Measurements from ENCODE around the gene CLHC1.
"Not testable (repeated sequence)": the region's sequence is repeated elsewhere in the genome, so short reads cannot be mapped to it uniquely, and the experiment has no call there.

CLHC1 gene

DNA sequence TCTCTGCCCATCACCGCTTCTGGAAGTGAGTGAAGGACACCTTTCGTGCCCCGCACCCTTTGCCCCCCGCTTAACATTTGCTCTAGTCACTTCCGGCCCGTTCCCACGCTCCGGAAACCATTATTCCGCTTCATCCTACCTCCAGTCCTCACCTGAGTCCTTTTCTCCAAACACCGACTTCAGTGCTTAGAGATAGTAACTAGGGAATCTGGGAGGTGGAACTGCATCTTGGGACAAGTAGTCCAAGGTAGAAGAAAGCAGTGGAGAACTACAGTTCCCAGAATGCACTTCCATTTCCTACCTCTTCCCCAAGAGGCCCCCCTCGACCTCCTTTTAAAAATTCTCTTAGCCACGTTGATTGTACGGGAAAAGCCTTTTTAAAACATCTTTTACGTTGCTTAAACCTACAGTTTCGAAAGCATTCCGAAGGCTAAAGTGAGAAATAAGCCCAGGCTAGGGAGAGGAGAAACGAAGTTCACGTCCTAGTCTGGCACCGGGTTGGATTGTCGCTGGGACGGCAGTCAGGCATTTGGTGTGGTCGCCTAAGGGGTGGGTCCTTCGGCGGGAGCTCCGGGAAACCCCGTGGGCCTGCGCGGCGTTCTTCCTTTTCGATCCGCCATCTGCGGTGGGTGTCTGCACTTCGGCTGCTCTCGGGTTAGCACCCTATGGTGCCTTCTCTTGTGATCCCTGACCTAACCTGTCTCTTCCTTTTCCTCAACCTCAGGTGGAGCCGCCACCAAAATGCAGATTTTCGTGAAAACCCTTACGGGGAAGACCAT, at the start of gene CLHC1, which contains the start of gene RPS27A:
CLHC1 (minus strand) TSS at position 210 of the 779 bp plus-strand sequence. CDS start 9,882 bp downstream, outside the sequence.
RPS27A (plus strand) TSS at position 605 of the 779 bp plus-strand sequence; CDS start at position 742, 137 bp downstream.
- peak; percentile 89 to 91 for DNase-seq (ENCODE audit: low read depth in 2 of 2)

DNA sequence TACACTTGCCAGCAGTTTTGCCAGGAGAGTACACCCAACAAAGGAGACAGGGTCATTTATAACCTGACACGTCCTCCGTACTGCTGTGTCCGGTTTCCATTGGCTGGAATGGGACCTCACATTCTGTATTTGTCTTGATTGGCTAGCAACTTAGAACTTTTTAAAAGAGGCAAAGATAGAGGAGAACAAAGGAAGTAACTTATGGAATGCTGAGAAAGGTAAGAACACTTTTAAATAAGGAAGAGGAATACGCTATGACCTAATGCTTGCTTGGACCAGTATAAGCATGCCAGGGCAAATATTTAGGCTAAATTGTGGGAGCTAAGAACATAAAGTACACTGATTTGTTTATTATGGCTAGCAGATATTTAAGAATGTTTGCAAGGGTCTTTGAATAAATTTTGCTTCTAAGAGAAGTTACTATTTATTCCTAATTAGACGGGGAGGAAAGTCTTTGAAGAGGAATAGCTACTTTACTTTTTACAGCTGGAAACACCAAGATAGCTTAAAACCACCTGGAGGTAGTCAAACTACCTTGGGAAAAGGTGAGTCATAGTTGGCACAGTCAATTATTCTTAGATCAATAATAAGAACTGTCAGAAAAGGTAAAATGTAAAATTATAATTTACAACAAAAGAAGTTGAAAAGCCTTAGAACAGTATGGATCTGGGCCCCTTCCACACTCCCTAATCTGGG, 48.9 kb upstream of the CLHC1 start:
- not testable (repeated sequence) for DNase-seq (ENCODE audit: low read depth in 2 of 2)

DNA sequence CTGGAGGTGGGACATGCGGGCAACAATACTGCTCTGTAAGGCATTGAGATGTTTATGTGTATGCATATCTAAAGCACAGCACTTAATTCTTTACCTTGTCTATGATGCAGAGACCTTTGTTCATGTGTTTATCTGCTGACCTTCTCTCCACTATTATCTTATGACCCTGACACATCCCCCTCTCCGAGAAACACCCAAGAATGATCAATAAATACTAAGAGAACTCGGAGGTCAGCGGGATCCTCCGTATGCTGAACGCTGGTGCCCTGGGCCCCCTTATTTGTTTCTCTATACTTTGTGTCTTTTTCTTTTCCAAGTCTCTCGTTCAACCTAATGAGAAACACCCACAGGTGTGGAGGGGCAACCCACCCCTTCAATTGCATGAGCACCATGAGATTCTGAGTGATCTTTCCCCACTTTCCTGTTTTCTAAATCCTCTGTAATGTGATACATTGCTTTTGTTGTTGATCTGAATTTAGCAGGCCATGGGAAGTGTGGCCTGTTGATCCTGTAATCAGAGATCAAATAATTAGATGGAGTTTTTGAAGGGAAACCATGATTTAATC, 47.8 kb upstream of the CLHC1 start:
- not testable (repeated sequence) for DNase-seq (ENCODE audit: low read depth in 2 of 2)

DNA sequence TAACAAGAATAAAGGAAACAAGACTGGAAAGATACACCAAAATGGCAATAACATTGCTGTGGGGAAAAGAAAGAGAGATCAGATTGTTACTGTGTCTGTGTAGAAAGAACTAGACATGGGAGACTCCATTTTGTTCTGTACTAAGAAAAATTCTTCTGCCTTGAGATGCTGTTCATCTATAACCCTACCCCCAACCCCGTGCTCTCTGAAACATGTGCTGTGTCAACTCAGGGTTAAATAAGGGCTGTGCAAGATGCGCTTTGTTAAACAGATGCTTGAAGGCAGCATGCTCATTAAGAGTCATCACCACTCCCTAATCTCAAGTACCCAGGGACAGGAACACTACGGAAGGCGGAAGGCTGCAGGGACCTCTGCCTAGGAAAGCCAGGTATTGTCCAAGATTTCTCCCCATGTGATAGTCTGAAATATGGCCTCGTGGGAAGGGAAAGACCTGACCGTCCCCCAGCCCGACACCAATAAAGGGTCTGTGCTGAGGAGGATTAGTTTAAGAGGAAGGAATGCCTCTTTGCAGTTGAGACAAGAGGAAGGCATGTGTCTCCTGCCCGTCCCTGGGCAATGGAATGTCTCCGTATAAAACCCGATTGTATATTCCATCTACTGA, 47.2 kb upstream of the CLHC1 start:
- DNase-seq (ENCODE audit: low read depth in 2 of 2), result not testable (repeated sequence)

DNA sequence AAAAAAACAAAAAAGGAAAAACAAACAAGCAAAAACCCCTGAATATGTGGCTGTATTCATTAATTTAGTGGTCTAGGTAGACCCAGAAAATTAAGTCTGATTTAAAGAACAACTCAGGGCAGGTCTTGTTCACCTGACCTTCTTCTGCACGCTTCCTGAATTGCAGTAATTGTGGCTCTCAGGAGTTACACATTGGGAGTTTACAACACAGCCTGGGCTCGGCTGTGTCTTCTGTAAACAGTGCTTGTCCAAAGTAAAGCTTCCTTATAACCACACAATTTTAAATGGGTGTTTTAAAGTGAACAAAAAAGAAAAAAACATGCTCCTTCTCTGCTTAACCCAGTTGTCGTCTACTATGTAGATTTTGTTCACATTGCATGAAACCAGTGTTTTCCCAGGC, 45.2 kb upstream of the CLHC1 start:
- DNase-seq (ENCODE audit: low read depth in 2 of 2), result no peak

DNA sequence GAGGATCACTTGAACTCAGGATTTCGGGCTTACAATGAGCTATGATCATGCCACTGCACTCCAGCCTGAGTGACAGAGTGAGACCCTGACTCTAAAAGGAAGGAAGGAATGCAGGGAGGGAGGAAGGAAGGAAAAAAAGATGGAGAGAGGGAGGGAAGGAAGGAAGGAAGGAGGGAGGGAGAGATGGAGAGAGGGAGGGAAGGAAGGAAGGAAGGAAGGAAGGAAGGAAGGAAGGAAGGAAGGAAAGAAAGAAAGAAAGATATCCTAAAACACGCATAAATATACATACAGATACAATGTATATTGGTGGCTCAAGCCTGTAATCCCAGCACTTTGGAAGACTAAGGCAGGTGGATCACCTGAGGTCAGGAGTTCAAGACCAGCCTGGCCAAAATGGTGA, 42.3 kb upstream of the CLHC1 start:
- not testable (repeated sequence) for DNase-seq (ENCODE audit: low read depth in 2 of 2)

DNA sequence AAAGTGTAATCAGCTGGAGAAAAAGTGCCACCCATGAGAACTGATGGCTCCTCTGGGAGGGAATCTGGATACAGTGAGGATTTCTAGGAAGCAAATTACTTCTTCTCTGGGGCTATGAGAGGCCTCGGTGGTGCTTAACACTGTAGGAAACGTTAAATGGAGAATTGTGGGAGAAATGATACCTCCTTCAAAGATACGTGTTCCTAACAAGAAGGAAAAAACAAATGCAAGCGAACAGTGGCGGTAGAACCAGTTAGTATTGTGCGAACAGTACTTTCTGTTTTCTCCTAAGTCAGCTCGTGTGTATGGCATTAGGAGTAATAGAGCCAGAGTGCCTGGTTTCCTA, 37.5 kb upstream of the CLHC1 start:
- DNase-seq (ENCODE audit: low read depth in 2 of 2), result no peak

DNA sequence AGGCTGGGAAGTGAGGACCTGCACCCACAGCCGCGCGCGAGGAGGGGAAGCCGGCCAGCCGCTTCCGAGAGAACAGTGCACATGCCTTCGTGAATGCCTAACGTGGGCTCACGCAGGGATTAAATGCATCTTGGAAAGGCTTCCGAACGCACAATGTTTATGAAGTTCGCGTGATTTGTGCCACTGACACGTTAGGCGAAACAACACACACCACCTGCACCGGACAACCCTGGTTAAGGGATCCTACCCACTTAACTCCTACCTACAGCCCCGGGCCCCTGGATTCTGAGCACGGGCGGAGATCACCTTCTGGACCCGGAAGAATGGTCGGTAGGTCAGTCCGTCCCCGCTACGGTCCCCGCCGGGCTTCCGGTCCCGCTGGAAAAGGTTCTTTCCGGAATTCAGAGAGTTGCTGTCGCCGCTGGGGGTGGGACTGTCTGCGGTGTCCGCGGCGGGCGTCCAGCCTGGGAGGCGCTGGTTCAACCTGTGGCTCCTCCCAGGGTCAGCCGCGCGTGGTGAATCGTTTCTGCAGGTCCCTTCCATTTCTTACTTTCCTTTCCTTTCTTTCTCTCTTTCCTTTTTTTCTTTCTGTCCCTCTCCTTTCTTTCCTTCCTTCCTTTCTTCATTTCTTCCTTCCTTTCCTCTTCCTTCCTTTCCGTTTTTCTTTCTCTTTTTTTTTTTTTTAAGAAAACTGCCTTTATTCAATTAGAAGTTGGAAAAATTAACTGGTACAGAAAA, 37.0 kb upstream of the CLHC1 start, which contains the start of gene MTIF2:
MTIF2 (minus strand) TSS at position 325 of the 738 bp plus-strand sequence. CDS start 5,373 bp downstream, outside the sequence.
- DNase-seq (ENCODE audit: low read depth in 2 of 2), result peak; percentile 87 to 89

DNA sequence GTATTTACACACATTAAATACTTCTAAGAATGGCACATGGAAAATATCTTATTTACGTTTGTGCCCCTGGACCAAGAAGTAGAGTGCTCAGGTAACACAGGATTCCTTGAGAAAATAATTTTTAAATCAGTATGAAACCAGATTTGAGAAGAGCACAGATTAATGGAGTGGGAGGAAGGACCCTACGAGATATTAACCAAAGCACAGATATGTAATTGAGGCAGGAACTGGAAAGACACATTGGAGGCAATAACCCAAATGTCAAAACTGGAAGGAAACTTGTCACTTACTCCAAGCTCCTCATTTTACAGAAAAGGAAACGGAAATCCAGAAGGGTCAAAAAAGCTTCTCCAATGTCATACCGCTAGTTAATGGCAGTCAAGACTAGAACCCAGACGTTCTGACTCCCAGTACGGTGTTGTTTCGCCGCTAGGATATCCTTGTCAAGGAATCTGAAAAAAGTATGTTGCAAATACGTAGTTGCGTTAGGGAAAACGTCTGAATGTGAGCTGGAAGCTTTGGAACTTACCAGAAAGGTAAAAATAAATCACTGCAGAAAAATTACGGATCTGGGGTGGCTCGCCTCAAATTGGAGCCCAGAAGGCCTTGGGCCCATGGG, 36.3 kb upstream of the CLHC1 start:
- DNase-seq (ENCODE audit: low read depth in 2 of 2), result no peak

DNA sequence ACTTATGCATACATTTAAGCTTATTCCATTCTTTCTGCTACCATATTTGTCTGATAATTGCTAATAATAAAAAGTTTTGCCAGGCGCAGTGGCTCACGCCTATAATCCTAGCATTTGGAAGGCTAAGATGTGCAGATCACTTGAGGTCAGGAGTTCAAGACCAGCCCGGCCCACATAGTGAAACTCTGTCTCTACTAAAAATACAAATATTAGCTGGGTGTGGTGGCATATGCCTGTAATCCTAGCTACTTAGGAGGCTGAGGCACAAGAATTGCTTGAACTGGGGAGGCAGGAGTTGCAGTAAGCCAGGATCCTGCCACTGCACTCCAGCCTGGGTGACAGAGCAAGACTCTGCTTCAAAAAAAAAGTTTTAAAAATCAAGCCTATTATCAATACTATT, 27.5 kb upstream of the CLHC1 start:
- DNase-seq (ENCODE audit: low read depth in 2 of 2), result not testable (repeated sequence)

DNA sequence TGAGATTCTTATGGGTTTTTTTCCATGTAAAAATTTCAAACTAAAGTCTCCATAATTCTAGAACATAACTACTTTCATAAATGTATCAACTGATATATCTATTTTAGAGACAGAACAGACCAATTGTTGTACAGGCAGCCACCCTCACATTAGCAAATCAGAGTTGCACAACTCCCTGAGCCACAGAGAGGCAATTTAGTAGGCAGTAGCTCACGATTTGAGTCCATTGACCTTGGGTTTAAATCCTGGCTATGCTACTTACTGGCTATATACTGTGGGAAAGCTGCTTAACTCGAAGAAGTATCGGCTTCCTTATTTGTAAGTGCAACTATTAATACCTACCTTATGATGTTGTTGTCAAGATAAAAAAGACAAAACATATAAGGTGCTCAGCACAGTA, 20.7 kb upstream of the CLHC1 start:
- no peak for DNase-seq (ENCODE audit: low read depth in 2 of 2)

DNA sequence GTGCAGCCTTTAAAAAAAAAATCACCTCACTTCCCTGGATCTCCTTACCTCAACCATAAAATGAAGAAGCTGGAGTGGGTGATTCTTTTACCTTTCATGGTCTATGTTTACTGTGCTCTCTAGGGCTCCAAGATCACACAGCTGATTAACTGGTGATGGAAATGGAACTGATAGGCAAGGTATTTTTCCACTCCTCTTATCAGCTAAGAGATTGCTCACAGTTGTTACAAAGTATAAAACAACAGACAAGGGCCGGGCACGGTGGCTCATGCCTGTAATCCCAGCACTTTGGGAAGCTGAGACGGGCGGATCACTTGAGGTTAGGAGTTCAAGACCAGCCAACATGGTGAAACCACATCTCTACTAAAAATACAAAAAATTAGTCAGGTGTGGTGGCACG, 14.9 kb upstream of the CLHC1 start:
- DNase-seq (ENCODE audit: low read depth in 2 of 2), result no peak

DNA sequence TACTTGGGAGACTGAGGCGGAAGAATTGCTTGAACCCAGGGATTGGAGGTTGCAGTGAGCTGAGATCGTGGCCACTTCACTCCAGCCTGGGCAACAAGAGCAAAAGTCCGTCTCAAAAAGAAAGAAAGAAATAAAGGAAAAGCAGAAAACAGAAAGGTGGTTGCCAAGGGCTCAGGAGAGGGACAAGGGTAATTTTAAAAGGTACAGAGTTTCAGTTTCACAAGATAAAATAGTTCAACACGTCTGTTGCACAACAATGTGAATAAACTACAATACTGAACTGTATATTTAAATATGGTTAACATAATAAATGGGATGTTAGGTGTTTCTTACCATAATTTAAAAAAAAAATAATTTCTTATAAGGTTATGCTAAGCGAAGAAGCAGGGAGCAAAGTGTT, 13.3 kb upstream of the CLHC1 start:
- no peak for DNase-seq (ENCODE audit: low read depth in 2 of 2)

DNA sequence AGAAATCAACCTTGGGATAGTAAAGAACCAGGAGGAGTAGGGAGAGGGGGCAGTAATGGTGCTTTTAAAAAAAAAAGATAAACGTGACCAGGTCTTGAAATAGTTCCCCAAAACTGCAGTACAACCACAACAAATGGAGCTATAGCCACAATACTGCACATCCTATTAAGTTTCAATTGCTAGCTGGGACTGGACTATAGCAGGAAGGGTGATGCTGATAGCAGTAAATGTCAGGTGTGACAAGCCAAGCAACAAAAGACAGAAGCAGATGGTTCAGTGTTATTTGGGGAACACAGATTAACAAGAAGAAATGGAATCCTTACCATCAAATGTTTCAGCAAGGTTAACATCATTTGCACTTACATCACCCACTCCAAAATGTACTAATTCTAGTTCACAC, 10.5 kb upstream of the CLHC1 start:
- DNase-seq (ENCODE audit: low read depth in 2 of 2), result no peak

DNA sequence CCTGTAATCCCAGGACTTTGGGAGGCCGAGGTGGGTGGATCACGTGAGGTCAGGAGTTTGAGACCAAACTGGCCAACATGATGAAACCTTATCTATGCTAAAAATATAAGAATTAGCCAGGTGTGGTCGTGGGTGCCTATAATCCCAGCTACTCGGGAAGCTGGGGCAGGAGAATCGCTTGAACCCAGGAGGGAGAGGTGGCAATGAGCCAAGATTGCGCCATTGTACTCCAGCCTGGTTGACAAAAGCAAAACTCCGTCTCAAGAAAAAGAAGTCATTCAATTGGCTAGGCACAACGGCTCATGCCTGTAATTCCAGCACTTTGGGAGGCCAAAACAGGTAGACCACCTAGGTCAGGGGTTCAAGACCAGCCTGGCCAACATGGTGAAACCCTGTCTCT, 9.5 kb upstream of the CLHC1 start:
- not testable (repeated sequence) for DNase-seq (ENCODE audit: low read depth in 2 of 2)

DNA sequence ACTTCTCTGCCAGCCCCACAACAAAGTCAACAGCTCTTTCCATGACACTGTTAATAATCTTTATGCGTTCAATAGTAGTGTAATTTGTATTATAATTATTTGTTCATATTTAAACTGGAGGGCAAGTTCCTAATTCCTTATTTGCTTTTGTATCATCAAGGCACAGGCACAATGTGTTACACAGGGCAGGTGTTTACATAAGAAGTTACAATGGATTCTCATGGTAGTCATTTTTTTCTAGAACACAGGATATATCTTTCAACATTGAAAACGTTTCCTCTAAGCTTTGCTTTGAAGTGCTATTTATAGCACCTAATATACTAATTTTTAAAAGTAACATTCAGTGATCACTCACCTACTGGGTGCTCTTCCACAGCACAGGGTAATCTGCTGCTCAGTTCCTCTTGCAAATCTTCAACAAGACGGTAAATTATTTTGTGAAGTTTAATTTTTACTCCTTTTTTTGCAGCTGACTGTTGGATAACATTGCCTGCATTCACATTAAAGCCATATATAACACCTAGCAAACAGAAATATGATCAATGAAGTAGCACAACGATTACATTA, 7.6 kb upstream of the CLHC1 start:
- DNase-seq (ENCODE audit: low read depth in 2 of 2), result no peak

DNA sequence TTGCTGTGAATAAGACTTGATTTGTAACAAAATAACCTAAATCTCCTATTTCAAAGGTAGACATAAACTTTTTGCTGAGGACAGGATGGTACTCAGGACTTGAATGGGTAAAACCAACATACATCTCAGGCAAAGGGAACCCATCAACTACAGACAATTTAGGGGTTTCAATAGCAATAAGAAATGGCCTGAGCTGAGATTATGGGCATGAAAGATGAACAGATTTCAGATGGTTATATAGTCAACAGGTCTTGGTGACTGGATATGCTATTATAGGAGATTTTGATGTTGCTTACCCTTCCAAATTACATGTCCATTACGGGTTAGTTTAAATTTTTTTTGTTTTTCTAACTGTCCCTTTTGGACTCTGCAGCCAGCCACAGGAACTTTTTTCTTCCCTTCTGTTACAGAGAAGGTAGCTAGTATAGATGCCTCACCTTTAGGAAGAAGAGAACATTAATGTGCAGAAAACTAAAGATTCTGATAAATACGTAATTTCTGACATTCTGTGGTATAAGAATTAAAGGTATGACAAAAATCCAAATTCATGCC, 5.0 kb upstream of the CLHC1 start:
- no peak for DNase-seq (ENCODE audit: low read depth in 2 of 2)

DNA sequence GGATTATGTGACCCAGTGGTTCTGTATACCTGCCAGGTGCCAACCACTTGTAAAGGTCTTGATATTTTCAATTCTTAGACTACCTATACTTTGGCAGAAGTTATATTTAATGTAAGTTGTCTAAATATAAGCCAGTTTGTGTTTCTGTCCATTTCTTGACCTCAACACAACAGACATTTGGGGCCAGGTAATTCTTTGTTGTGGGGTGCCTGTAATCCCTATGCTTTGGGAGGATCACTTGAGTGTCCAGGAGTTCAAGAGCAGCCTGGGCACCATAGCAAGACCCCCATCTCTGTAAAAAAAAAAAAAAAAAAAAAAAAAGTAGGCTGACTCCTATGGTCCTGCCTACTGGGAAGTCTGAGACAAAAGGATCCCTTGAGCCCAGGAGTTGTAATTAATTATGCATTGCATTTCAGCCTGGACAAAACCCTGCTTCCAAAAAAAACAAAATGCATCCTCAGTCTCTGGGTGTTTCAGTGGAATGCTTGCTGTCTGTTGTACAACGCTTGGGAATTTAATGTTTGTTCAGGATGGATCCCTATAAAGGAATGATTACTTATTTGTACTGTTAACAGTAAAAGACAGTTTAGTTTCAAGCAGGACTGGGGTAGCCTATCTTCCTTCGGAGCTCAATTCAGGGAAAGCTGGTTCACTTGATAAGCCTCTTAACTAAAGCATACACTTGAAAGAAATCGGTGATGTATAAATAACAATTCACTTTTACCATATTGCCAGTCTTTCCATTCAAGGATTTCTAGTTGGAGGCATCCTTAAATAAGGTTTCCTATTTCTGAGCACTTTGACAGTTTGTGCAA, 3.8 kb upstream of the CLHC1 start:
- no peak for DNase-seq (ENCODE audit: low read depth in 2 of 2)

DNA sequence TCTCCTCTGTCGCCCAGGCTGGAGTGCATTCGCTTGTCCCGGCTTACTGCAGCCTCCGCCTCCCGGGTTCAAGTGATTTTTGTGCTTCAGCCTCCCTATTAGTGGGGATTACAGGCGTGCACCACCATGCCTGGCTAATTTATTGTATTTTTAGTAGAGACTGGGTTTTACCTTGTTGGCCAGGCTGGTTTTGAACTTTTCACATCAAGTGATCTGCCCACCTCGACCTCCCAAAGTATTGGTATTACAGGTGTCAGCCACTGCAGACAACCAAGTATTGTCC, 1.5 kb upstream of the CLHC1 start:
- no peak for DNase-seq (ENCODE audit: low read depth in 2 of 2)
